ENCODE results near the gene NDUFAF3.

Gene NDUFAF3

DNA sequence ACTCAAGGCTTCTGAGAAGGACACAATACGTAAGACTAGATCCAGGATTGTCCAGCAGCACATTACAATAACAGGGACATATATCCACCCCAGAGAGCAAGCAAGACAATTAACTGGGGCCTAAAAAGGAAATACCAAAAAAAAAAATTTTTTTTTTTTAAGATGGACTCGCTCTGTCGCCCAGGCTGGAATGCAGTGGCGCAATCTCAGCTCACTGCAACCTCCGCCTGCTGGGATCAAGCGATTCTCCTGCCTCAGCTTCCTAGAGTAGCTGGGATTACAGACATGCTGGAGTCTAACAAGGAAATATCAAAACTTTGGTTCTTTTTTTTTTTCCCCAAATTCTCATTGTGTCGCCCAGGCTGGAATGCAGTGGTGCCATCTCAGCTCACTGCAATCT, 36.1 kb downstream of the NDUFAF3 start (continued):
- no peak for TF ChIP-seq ZBTB10 (tag by site-specific recombination; IDR thresholded peaks at IDR 0.05)
- TF ChIP-seq, protein P1, sequence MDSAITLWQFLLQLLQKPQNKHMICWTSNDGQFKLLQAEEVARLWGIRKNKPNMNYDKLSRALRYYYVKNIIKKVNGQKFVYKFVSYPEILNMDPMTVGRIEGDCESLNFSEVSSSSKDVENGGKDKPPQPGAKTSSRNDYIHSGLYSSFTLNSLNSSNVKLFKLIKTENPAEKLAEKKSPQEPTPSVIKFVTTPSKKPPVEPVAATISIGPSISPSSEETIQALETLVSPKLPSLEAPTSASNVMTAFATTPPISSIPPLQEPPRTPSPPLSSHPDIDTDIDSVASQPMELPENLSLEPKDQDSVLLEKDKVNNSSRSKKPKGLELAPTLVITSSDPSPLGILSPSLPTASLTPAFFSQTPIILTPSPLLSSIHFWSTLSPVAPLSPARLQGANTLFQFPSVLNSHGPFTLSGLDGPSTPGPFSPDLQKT (IDR thresholded peaks at IDR 0.05; ENCODE audit: borderline replicate concordance, low read depth, low read length), result no peak
- no peak for TF ChIP-seq PRDM1 (tag by site-specific recombination; IDR thresholded peaks at IDR 0.05)
- TF ChIP-seq ZNF157 (tag by site-specific recombination; IDR thresholded peaks at IDR 0.05), result no peak
- no peak for TF ChIP-seq GLI2 (tag by site-specific recombination; IDR thresholded peaks at IDR 0.05; ENCODE audit: borderline replicate concordance, low read depth)
